ENCODE measurements around the gene BCL2L2. TPM values are rescaled to one million over a fixed set of nuclear protein-coding genes. Genes with fewer than 3 reads are reported as not detected.
A peak's percentile ranks its signal among the peaks of the same experiment; 100 is the strongest.

Gene BCL2L2
- total and polyA plus RNA-seq, 10 of the 15 experiments (the other 5 are each of a cell fraction or from before 2014, with no cell fraction given): 1.4 to 14.7 (median 7.1) TPM

DNA sequence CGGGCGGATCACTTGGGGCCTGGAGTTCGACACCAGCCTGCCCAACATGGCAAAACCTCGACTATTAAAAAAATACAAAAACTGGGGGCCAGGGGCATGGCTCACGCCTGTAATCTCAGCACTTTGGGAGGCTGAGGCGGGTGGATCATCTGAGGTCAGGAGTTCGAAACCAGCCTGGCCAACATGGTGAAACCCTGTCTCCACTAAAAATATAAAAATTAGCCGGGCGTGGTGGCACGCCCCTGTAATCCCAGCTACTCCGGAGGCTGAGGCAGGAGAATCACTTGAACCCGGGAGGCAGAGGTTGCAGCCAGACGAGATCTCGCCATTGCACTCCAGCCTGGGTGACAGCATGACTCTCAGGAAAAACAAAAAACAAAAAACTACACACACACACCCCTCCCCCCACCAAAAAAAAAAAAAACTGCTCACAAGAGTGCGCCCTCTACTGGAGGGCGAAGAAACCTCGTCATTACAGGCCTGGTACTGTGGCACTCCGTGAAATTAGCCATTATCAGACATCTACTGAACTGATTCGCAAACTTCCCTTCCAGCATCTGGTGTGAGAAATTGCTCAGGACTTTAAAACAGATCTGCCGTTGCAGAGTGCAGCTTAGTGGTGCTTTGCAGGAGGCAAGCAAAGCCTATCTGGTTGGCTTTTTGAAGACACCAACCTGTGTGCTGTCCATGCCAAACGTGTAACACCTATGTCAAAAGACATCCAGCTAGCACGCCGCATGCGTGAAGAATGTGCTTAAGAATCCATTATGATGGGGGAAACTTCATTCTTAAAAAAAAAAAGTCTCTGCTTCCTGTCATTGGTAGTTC lies 11.7 kb upstream of the BCL2L2 start (continued):
- TF ChIP-seq EP300 (IDR thresholded peaks at IDR 0.05; ENCODE audit: borderline replicate concordance in 1 of 2, control insufficient read depth in 1 of 2, low read depth in 2 of 2, low read length in 2 of 2) (no peak), STAT3 (IDR thresholded peaks at IDR 0.05; ENCODE audit: low read depth, low read length) (no peak), CREM (IDR thresholded peaks at IDR 0.05; ENCODE audit: low read depth) (peak; percentile 70), CBX5 (IDR thresholded peaks at IDR 0.05; ENCODE audit: low read depth) (no peak), PAX5 (IDR thresholded peaks at IDR 0.05; ENCODE audit: borderline replicate concordance, low read depth, low read length) (no peak), BRCA1 (IDR thresholded peaks at IDR 0.05; ENCODE audit: low read depth, low read length) (no peak), CBFB (IDR thresholded peaks at IDR 0.05; ENCODE audit: low read depth) (no peak), ZSCAN29 (IDR thresholded peaks at IDR 0.05) (no peak), TARDBP (IDR thresholded peaks at IDR 0.05; ENCODE audit: borderline replicate concordance) (no peak; the same call in 1 of the 2 replicates), KAT2A (conservative IDR thresholded peaks at IDR 0.05; ENCODE audit: control insufficient read depth, low read depth, low read length) (no peak), PML (IDR thresholded peaks at IDR 0.05; ENCODE audit: low read length) (peak; percentile 37; the same call in 1 of the 2 replicates), NFYA (IDR thresholded peaks at IDR 0.05; ENCODE audit: borderline replicate concordance, low read depth, low read length) (no peak), ELK1 (IDR thresholded peaks at IDR 0.05; ENCODE audit: low read depth, low read length) (no peak), RAD21 (IDR thresholded peaks at IDR 0.05; ENCODE audit: insufficient read depth, low read depth, low read length) (peak; percentile 52), CHD1 (IDR thresholded peaks at IDR 0.05; ENCODE audit: low read depth, low read length) (no peak), SPI1 (IDR thresholded peaks at IDR 0.05; ENCODE audit: borderline replicate concordance, insufficient read depth, low read depth, low read length) (no peak), HDAC2 (IDR thresholded peaks at IDR 0.05) (no peak), TAF1 (IDR thresholded peaks at IDR 0.05; ENCODE audit: borderline replicate concordance, low read depth, low read length) (0 out of 2 replicates have a peak, but pooled peaks have one; percentile 19), SREBF2 (IDR thresholded peaks at IDR 0.05; ENCODE audit: low read length) (no peak), JUNB (IDR thresholded peaks at IDR 0.05) (no peak), JUND (IDR thresholded peaks at IDR 0.05; ENCODE audit: low read depth, low read length) (no peak)
- TF ChIP-seq, protein P1, sequence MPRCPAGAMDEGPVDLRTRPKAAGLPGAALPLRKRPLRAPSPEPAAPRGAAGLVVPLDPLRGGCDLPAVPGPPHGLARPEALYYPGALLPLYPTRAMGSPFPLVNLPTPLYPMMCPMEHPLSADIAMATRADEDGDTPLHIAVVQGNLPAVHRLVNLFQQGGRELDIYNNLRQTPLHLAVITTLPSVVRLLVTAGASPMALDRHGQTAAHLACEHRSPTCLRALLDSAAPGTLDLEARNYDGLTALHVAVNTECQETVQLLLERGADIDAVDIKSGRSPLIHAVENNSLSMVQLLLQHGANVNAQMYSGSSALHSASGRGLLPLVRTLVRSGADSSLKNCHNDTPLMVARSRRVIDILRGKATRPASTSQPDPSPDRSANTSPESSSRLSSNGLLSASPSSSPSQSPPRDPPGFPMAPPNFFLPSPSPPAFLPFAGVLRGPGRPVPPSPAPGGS (IDR thresholded peaks at IDR 0.05; ENCODE audit: borderline replicate concordance, insufficient read depth, low read depth, low read length, poor library complexity, severe bottlenecking): peak; percentile 32
- TF ChIP-seq, protein P2, sequence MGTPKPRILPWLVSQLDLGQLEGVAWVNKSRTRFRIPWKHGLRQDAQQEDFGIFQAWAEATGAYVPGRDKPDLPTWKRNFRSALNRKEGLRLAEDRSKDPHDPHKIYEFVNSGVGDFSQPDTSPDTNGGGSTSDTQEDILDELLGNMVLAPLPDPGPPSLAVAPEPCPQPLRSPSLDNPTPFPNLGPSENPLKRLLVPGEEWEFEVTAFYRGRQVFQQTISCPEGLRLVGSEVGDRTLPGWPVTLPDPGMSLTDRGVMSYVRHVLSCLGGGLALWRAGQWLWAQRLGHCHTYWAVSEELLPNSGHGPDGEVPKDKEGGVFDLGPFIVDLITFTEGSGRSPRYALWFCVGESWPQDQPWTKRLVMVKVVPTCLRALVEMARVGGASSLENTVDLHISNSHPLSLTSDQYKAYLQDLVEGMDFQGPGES (IDR thresholded peaks at IDR 0.05): no peak
- TF ChIP-seq, protein P3, sequence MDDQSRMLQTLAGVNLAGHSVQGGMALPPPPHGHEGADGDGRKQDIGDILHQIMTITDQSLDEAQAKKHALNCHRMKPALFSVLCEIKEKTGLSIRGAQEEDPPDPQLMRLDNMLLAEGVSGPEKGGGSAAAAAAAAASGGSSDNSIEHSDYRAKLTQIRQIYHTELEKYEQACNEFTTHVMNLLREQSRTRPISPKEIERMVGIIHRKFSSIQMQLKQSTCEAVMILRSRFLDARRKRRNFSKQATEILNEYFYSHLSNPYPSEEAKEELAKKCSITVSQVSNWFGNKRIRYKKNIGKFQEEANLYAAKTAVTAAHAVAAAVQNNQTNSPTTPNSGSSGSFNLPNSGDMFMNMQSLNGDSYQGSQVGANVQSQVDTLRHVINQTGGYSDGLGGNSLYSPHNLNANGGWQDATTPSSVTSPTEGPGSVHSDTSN (IDR thresholded peaks at IDR 0.05; ENCODE audit: insufficient replicate concordance, low read depth, low read length): no peak
- TF ChIP-seq, protein P4, sequence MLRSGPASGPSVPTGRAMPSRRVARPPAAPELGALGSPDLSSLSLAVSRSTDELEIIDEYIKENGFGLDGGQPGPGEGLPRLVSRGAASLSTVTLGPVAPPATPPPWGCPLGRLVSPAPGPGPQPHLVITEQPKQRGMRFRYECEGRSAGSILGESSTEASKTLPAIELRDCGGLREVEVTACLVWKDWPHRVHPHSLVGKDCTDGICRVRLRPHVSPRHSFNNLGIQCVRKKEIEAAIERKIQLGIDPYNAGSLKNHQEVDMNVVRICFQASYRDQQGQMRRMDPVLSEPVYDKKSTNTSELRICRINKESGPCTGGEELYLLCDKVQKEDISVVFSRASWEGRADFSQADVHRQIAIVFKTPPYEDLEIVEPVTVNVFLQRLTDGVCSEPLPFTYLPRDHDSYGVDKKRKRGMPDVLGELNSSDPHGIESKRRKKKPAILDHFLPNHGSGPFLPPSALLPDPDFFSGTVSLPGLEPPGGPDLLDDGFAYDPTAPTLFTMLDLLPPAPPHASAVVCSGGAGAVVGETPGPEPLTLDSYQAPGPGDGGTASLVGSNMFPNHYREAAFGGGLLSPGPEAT (IDR thresholded peaks at IDR 0.05; ENCODE audit: low read depth): no peak

Measured in GM12878 (cell line).